ENCODE results near the gene FBLN2. TPM values are rescaled to one million over a fixed set of nuclear protein-coding genes. Genes with fewer than 3 reads are reported as not detected.

The FBLN2 gene
- total RNA-seq, 1 donor from 2014 or later, result 35.5 TPM

GRCh38 chr3:13655061-13655913 is 106.4 kb downstream of the FBLN2 start:
- H3K27me3 ChIP-seq (ENCODE audit: control insufficient read depth in 3 of 3, insufficient read depth in 3 of 3, low read length in 3 of 3), result peaks cover 28 to 55% (median 45%) of the 10 kb centered on the region in 3 donors
- H3K9ac ChIP-seq (ENCODE audit: low read depth in 1 of 3, low read length in 3 of 3), result peak overlapping the region in 1 of 3 donors; percentile 45
- H3K27ac ChIP-seq (ENCODE audit: low read depth, low read length), result no peak overlapping the region
- H3K36me3 ChIP-seq (ENCODE audit: control insufficient read depth in 3 of 3, insufficient read depth in 3 of 3, low read length in 3 of 3), result no peaks in the 10 kb centered on the region
- peak overlapping the region in 1 of 3 donors; percentile 60 for H3K4me3 ChIP-seq (ENCODE audit: low read length in 3 of 3)
- peaks cover 2 to 9% (median 6%) of the 10 kb centered on the region in 3 donors for H3K4me1 ChIP-seq (ENCODE audit: control insufficient read depth in 3 of 3, insufficient read depth in 3 of 3, low read length in 3 of 3)
- peaks cover 0 to under 1% (median under 1%) of the 10 kb centered on the region in 3 donors for H3K9me3 ChIP-seq (ENCODE audit: control insufficient read depth in 3 of 3, low read length in 3 of 3)

- no peaks in the 10 kb centered on the region for H3K36me3 ChIP-seq (ENCODE audit: control insufficient read depth in 3 of 3, insufficient read depth in 3 of 3, low read length in 3 of 3)
- peaks cover 0 to 2% (median 0%) of the 10 kb centered on the region in 3 donors for H3K9me3 ChIP-seq (ENCODE audit: control insufficient read depth in 3 of 3, low read length in 3 of 3)
- H3K27me3 ChIP-seq (ENCODE audit: control insufficient read depth in 3 of 3, insufficient read depth in 3 of 3, low read length in 3 of 3), result peaks cover 28 to 49% (median 45%) of the 10 kb centered on the region in 3 donors
- no peak overlapping the region for H3K4me3 ChIP-seq (ENCODE audit: low read length in 3 of 3)
- H3K9ac ChIP-seq (ENCODE audit: low read depth in 1 of 3, low read length in 3 of 3), result no peak overlapping the region
- peaks cover 2 to 6% (median 5%) of the 10 kb centered on the region in 3 donors for H3K4me1 ChIP-seq (ENCODE audit: control insufficient read depth in 3 of 3, insufficient read depth in 3 of 3, low read length in 3 of 3)
- no peak overlapping the region for H3K27ac ChIP-seq (ENCODE audit: low read depth, low read length)
These were observed 107.8 kb downstream of the FBLN2 start for GRCh38 chr3:13656584-13657301.

GRCh38 chr3:13657660-13658435 is 108.9 kb downstream of the FBLN2 start:
- Histone ChIP-seq H3K4me3 (ENCODE audit: low read length in 3 of 3) (no peak overlapping the region), H3K4me1 (ENCODE audit: control insufficient read depth in 3 of 3, insufficient read depth in 3 of 3, low read length in 3 of 3) (peaks cover 2 to 6% (median 5%) of the 10 kb centered on the region in 3 donors), H3K27ac (ENCODE audit: low read depth, low read length) (no peak overlapping the region), H3K9me3 (ENCODE audit: control insufficient read depth in 3 of 3, low read length in 3 of 3) (peaks cover 0 to 2% (median 0%) of the 10 kb centered on the region in 3 donors), H3K27me3 (ENCODE audit: control insufficient read depth in 3 of 3, insufficient read depth in 3 of 3, low read length in 3 of 3) (peaks cover 31 to 52% (median 45%) of the 10 kb centered on the region in 3 donors), H3K9ac (ENCODE audit: low read depth in 1 of 3, low read length in 3 of 3) (no peak overlapping the region), H3K36me3 (ENCODE audit: control insufficient read depth in 3 of 3, insufficient read depth in 3 of 3, low read length in 3 of 3) (no peaks in the 10 kb centered on the region)

GRCh38 chr3:13658681-13659080 is 109.8 kb downstream of the FBLN2 start:
- Histone ChIP-seq H3K9ac (ENCODE audit: low read depth in 1 of 3, low read length in 3 of 3) (no peak overlapping the region), H3K27ac (ENCODE audit: low read depth, low read length) (no peak overlapping the region), H3K36me3 (ENCODE audit: control insufficient read depth in 3 of 3, insufficient read depth in 3 of 3, low read length in 3 of 3) (no peaks in the 10 kb centered on the region), H3K4me3 (ENCODE audit: low read length in 3 of 3) (no peak overlapping the region), H3K9me3 (ENCODE audit: control insufficient read depth in 3 of 3, low read length in 3 of 3) (peaks cover 0 to 2% (median 0%) of the 10 kb centered on the region in 3 donors), H3K27me3 (ENCODE audit: control insufficient read depth in 3 of 3, insufficient read depth in 3 of 3, low read length in 3 of 3) (peaks cover 31 to 52% (median 42%) of the 10 kb centered on the region in 3 donors), H3K4me1 (ENCODE audit: control insufficient read depth in 3 of 3, insufficient read depth in 3 of 3, low read length in 3 of 3) (peaks cover 2 to 6% (median 5%) of the 10 kb centered on the region in 3 donors)

GRCh38 chr3:13659221-13659969 is 110.5 kb downstream of the FBLN2 start:
- Histone ChIP-seq H3K4me1 (ENCODE audit: control insufficient read depth in 3 of 3, insufficient read depth in 3 of 3, low read length in 3 of 3) (peaks cover 2 to 6% (median 5%) of the 10 kb centered on the region in 3 donors), H3K36me3 (ENCODE audit: control insufficient read depth in 3 of 3, insufficient read depth in 3 of 3, low read length in 3 of 3) (no peaks in the 10 kb centered on the region), H3K27me3 (ENCODE audit: control insufficient read depth in 3 of 3, insufficient read depth in 3 of 3, low read length in 3 of 3) (peaks cover 31 to 50% (median 37%) of the 10 kb centered on the region in 3 donors), H3K4me3 (ENCODE audit: low read length in 3 of 3) (no peak overlapping the region), H3K9me3 (ENCODE audit: control insufficient read depth in 3 of 3, low read length in 3 of 3) (peaks cover 0 to 2% (median 0%) of the 10 kb centered on the region in 3 donors), H3K9ac (ENCODE audit: low read depth in 1 of 3, low read length in 3 of 3) (no peak overlapping the region), H3K27ac (ENCODE audit: low read depth, low read length) (no peak overlapping the region)

- Histone ChIP-seq H3K36me3 (ENCODE audit: control insufficient read depth in 3 of 3, insufficient read depth in 3 of 3, low read length in 3 of 3) (no peaks in the 10 kb centered on the region), H3K27ac (ENCODE audit: low read depth, low read length) (no peak overlapping the region), H3K4me3 (ENCODE audit: low read length in 3 of 3) (no peak overlapping the region), H3K9me3 (ENCODE audit: control insufficient read depth in 3 of 3, low read length in 3 of 3) (peaks cover 0 to 2% (median 0%) of the 10 kb centered on the region in 3 donors), H3K27me3 (ENCODE audit: control insufficient read depth in 3 of 3, insufficient read depth in 3 of 3, low read length in 3 of 3) (peaks cover 30 to 50% (median 34%) of the 10 kb centered on the region in 3 donors), H3K9ac (ENCODE audit: low read depth in 1 of 3, low read length in 3 of 3) (no peak overlapping the region), H3K4me1 (ENCODE audit: control insufficient read depth in 3 of 3, insufficient read depth in 3 of 3, low read length in 3 of 3) (peaks cover 0 to 2% (median 0%) of the 10 kb centered on the region in 3 donors)
These were observed 111.3 kb downstream of the FBLN2 start for GRCh38 chr3:13660042-13660874.

- Histone ChIP-seq H3K4me1 (ENCODE audit: control insufficient read depth in 3 of 3, insufficient read depth in 3 of 3, low read length in 3 of 3) (peaks cover 0 to 2% (median 0%) of the 10 kb centered on the region in 3 donors), H3K27ac (ENCODE audit: low read depth, low read length) (no peak overlapping the region), H3K9ac (ENCODE audit: low read depth in 1 of 3, low read length in 3 of 3) (no peak overlapping the region), H3K27me3 (ENCODE audit: control insufficient read depth in 3 of 3, insufficient read depth in 3 of 3, low read length in 3 of 3) (peaks cover 33 to 53% (median 35%) of the 10 kb centered on the region in 3 donors), H3K9me3 (ENCODE audit: control insufficient read depth in 3 of 3, low read length in 3 of 3) (peaks cover 0 to 2% (median 0%) of the 10 kb centered on the region in 3 donors), H3K36me3 (ENCODE audit: control insufficient read depth in 3 of 3, insufficient read depth in 3 of 3, low read length in 3 of 3) (no peaks in the 10 kb centered on the region), H3K4me3 (ENCODE audit: low read length in 3 of 3) (no peak overlapping the region)
These were observed 112.2 kb downstream of the FBLN2 start for GRCh38 chr3:13661121-13661520.

GRCh38 chr3:13662238-13662847 is 113.4 kb downstream of the FBLN2 start:
- Histone ChIP-seq H3K36me3 (ENCODE audit: control insufficient read depth in 3 of 3, insufficient read depth in 3 of 3, low read length in 3 of 3) (no peaks in the 10 kb centered on the region), H3K27me3 (ENCODE audit: control insufficient read depth in 3 of 3, insufficient read depth in 3 of 3, low read length in 3 of 3) (peaks cover 32 to 49% (median 38%) of the 10 kb centered on the region in 3 donors), H3K4me1 (ENCODE audit: control insufficient read depth in 3 of 3, insufficient read depth in 3 of 3, low read length in 3 of 3) (peaks cover 0 to 2% (median 0%) of the 10 kb centered on the region in 3 donors), H3K9me3 (ENCODE audit: control insufficient read depth in 3 of 3, low read length in 3 of 3) (peaks cover 0 to 2% (median 0%) of the 10 kb centered on the region in 3 donors), H3K27ac (ENCODE audit: low read depth, low read length) (no peak overlapping the region), H3K4me3 (ENCODE audit: low read length in 3 of 3) (no peak overlapping the region), H3K9ac (ENCODE audit: low read depth in 1 of 3, low read length in 3 of 3) (no peak overlapping the region)
